Activated naive CD4-positive, alpha-beta T cell treated with anti-CD3 and anti-CD28 coated beads, Interleukin-2, amount 10 ng/mL, durations not matched to agents 7 days and 5 days (primary cell): Measurements from ENCODE around the gene NT5C2.
"Not testable (repeated sequence)": the region's sequence is repeated elsewhere in the genome, so short reads cannot be mapped to it uniquely, and the experiment has no call there.

Experiments
- CTCF ChIA-PET: fragments of 350-600 bp; sonication (Branson Sonifier 250); formaldehyde crosslinking; loops from one replicate; lab custom pipeline; 2021; ENCODE audit warnings: antibody characterized with exemption; lab: Charles Lee
- DNase-seq: peaks from one replicate; pipeline ENCODE4 v3.0.0-alpha.2; 2020
- H3K27ac Mint-ChIP-seq: one replicate; pipeline ENCODE4 v1.8.0; 2021; ENCODE audit warnings: mild to moderate bottlenecking, moderate library complexity, mixed read lengths
- H3K27me3 Mint-ChIP-seq: one replicate; pipeline ENCODE4 v1.8.0; 2021; ENCODE audit warnings: mild to moderate bottlenecking, mixed read lengths
- H3K36me3 Mint-ChIP-seq: one replicate; pipeline ENCODE4 v1.8.0; 2021; ENCODE audit warnings: mixed read lengths
- H3K4me1 Mint-ChIP-seq: one replicate; pipeline ENCODE4 v1.8.0; 2021; ENCODE audit warnings: mixed read lengths
- H3K4me3 Mint-ChIP-seq: one replicate; pipeline ENCODE4 v1.8.0; 2021; ENCODE audit warnings: mild to moderate bottlenecking, moderate library complexity, mixed read lengths
- H3K9me3 Mint-ChIP-seq: one replicate; pipeline ENCODE4 v1.8.0; 2021; ENCODE audit warnings: mixed read lengths

NT5C2 gene

GRCh38 chr10:103193107-103193819, at the start of gene NT5C2:
Gene NT5C2 (minus strand): TSS chr10:103193272. CDS start chr10:103174958, 18,314 bp downstream.
- Mint-ChIP-seq H3K4me1 (peaks cover 46% of the 10 kb centered on the region), H3K4me3 (peak within 1 kb of the TSS; percentile 92), H3K27me3 (peaks cover 18% of the 10 kb centered on the region), H3K27ac (peak within 1 kb of the TSS; percentile 97), H3K9me3 (no peaks in the 10 kb centered on the region), H3K36me3 (peaks cover 7% of the 10 kb centered on the region)
- CTCF ChIA-PET, result interaction anchor here (1.1 to 1.8 kb wide), 2 partner anchors 51 to 123 kb away, joined by 4 to 7 read pairs; no protein-coding TSS in a partner anchor
- DNase-seq, result peak; percentile 85

GRCh38 chr10:103241262-103242011, 48.4 kb upstream of the NT5C2 start:
- Mint-ChIP-seq H3K27ac (no peak overlapping the region), H3K9me3 (no peaks in the 10 kb centered on the region), H3K4me1 (peaks cover 21% of the 10 kb centered on the region), H3K4me3 (no peak overlapping the region), H3K27me3 (peaks cover 7% of the 10 kb centered on the region), H3K36me3 (no peaks in the 10 kb centered on the region)
- CTCF ChIA-PET, result interaction anchor here (0.6 to 2.4 kb wide), 7 partner anchors 14 to 324 kb away, joined by 3 to 13 read pairs (median 3); partner anchors contain the start of genes CNNM2 and INA
- DNase-seq, result peak; percentile 27

GRCh38 chr10:103238506-103239252, 45.6 kb upstream of the NT5C2 start:
- H3K9me3 Mint-ChIP-seq, result no peaks in the 10 kb centered on the region
- H3K4me1 Mint-ChIP-seq, result peaks cover 19% of the 10 kb centered on the region
- H3K27me3 Mint-ChIP-seq, result peaks cover 4% of the 10 kb centered on the region
- DNase-seq, result no peak
- no peak overlapping the region for H3K27ac Mint-ChIP-seq
- no peak overlapping the region for H3K4me3 Mint-ChIP-seq
- CTCF ChIA-PET, result interaction anchor here (0.6 to 1.0 kb wide), 5 partner anchors 39 to 321 kb away, joined by 3 to 4 read pairs (median 3); partner anchors contain the start of gene CNNM2
- H3K36me3 Mint-ChIP-seq, result no peaks in the 10 kb centered on the region

DNA sequence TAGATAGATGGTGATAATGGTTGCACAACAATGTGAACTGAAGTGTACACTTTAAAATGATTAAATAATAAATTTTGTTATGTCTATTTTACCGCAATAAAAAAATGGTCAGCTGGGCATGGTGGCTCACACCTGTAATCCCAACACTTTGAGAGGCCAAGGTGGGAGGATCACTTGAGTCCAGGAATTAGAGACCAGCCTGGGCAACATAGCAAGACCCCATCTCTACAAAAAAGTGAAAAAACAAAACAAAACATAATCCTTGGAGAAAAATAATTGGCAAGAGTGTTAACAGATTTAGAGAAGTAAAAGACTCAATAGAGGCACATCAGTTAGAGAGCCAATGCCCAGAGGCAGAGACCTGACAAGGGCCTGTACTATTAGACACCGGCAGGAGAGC, 42.7 kb upstream of the NT5C2 start:
- peaks cover 4% of the 10 kb centered on the region for H3K27me3 Mint-ChIP-seq

DNA sequence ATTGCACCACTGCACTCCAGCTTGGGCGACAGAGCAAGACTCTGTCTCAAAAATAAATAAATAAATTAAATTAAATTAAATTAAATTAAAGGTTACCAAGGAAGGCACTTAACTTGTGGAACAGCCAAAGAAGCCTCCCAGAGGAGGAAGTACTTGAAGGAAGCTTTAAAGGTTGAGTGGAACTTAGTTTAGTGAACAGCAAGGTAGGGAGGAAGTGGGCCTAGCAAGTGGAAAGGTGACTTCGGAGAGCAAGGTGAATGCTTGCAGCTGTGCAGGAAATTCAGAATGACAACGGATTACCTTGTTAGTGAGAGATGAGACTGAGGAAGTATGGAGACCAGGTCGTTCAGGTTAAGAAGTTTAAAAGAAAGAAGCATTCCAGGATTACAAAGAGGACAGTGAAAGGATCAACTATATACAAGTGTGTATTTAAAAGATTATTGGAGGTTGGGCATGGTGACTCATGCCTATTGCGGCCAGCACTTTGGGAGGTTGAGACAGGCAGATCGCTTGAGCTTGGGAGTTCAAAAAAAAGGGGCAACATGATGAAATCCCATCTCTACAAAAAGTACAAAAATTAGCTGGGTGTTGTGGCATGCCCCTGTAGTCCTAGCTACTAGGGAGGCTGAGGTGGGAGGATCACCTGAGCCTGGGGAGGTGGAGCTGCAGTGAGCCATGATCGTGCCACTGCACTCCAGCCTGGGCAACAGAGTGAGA, 39.9 kb upstream of the NT5C2 start:
- Mint-ChIP-seq H3K4me1 (no peaks in the 10 kb centered on the region), H3K27ac (no peak overlapping the region), H3K36me3 (no peaks in the 10 kb centered on the region), H3K27me3 (peaks cover 4% of the 10 kb centered on the region), H3K9me3 (no peaks in the 10 kb centered on the region), H3K4me3 (no peak overlapping the region)
- CTCF ChIA-PET, result interaction anchor here (1.0 to 2.6 kb wide), 2 partner anchors 11 to 316 kb away, joined by 3 to 14 read pairs; no protein-coding TSS in a partner anchor
- no peak for DNase-seq

More for the DNA sequence above, 42.7 kb upstream of the NT5C2 start:
- Mint-ChIP-seq H3K4me1 (peaks cover 7% of the 10 kb centered on the region), H3K9me3 (no peaks in the 10 kb centered on the region), H3K36me3 (no peaks in the 10 kb centered on the region), H3K27ac (no peak overlapping the region), H3K4me3 (no peak overlapping the region)
- no peak for DNase-seq
- CTCF ChIA-PET, result no interaction called here

DNA sequence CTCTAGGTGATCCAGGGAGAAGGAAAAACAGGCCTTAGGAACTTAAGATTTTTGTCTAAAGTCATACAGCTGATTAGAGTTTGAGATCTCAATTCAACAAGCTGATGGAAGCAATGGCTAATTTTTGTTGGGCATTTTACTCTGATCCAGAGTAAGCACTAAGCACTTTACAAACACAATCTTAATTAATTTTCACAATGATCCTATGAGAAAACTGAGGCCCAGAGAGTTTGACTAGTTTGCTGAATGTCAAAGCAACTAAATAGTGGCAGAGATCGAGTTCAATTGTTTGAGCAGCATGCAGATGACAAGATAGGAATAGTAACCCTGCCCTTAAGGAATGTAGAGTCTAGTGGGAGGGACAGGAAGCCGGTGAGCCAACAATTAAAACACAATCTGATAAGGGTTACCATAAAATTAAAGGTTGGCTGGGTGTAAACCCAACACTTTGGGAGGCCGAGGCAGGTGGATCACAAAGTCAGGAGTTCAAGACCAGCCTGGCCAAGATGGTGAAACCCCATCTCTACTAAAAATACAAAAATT, 39.1 kb upstream of the NT5C2 start:
- no peak overlapping the region for H3K4me3 Mint-ChIP-seq
- peaks cover 4% of the 10 kb centered on the region for H3K27me3 Mint-ChIP-seq
- CTCF ChIA-PET, result interaction anchor here (1.0 to 2.6 kb wide), 3 partner anchors 12 to 315 kb away, joined by 3 to 14 read pairs (median 3); no protein-coding TSS in a partner anchor
- H3K4me1 Mint-ChIP-seq, result no peaks in the 10 kb centered on the region
- no peaks in the 10 kb centered on the region for H3K36me3 Mint-ChIP-seq
- no peak for DNase-seq
- H3K27ac Mint-ChIP-seq, result no peak overlapping the region
- H3K9me3 Mint-ChIP-seq, result no peaks in the 10 kb centered on the region

DNA sequence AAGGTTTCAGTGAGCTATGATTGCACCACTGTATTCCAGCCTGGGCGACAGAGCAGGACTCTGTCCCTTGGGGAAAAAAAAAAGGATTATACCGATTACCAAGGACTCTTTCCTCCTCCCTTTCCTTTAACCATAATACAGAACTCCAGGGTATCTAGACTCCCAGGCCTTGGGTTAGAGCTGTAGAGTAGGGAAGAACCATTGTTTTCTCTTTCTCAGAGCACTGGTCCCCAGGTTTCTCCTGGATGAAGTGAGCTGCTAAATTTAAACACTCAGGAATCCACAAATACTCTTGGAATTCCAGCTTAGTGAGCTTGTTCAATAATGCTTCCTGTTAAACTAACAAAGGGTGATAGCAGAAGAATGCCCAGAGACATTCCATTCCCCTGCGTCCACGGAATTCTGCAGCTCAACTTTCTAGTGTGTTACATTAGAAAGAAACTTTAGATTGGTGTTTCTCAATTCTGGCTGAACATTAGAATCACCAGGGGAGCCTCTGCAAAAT, 38.0 kb upstream of the NT5C2 start:
- H3K27ac Mint-ChIP-seq, result no peak overlapping the region
- H3K9me3 Mint-ChIP-seq, result no peaks in the 10 kb centered on the region
- H3K4me1 Mint-ChIP-seq, result no peaks in the 10 kb centered on the region
- H3K4me3 Mint-ChIP-seq, result no peak overlapping the region
- peaks cover 2% of the 10 kb centered on the region for H3K27me3 Mint-ChIP-seq
- no peak for DNase-seq
- CTCF ChIA-PET, result interaction anchor here (0.6 to 2.6 kb wide), 3 partner anchors 13 to 185 kb away, joined by 3 to 14 read pairs (median 4); no protein-coding TSS in a partner anchor
- no peaks in the 10 kb centered on the region for H3K36me3 Mint-ChIP-seq

DNA sequence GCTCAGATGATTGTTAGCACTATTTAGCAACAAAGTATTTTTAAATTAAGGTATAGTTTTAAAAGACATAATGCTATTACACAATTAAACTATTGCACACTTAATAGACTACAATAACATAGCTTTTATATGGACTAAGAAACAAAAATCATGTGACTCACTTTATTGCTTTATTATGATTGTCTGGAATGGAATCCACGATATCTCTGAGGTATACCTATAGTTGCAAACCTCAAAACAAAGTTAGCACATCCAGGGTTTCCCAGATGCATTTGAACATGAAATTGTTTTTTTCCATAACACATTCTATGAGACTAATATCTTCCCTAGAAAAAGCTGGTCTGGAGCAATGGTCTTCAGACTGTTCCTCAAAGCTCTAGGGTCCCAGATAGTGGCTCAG, 34.3 kb upstream of the NT5C2 start:
- no peaks in the 10 kb centered on the region for H3K4me1 Mint-ChIP-seq
- H3K27me3 Mint-ChIP-seq, result no peaks in the 10 kb centered on the region
- no peak overlapping the region for H3K4me3 Mint-ChIP-seq
- DNase-seq, result no peak
- H3K27ac Mint-ChIP-seq, result no peak overlapping the region
- peaks cover 12% of the 10 kb centered on the region for H3K9me3 Mint-ChIP-seq
- CTCF ChIA-PET, result interaction anchor here (0.5 to 1.1 kb wide), 3 partner anchors 14 to 511 kb away, joined by 3 read pairs; no protein-coding TSS in a partner anchor
- no peaks in the 10 kb centered on the region for H3K36me3 Mint-ChIP-seq

- Mint-ChIP-seq H3K9me3 (peaks cover 14% of the 10 kb centered on the region), H3K36me3 (peaks cover 2% of the 10 kb centered on the region), H3K4me3 (no peak overlapping the region), H3K27ac (no peak overlapping the region), H3K4me1 (no peaks in the 10 kb centered on the region), H3K27me3 (no peaks in the 10 kb centered on the region)
- DNase-seq, result no peak
- CTCF ChIA-PET, result no interaction called here
Observed at GRCh38 chr10:103225939-103226338, 32.9 kb upstream of the NT5C2 start.

- H3K27ac Mint-ChIP-seq, H3K36me3 Mint-ChIP-seq, CTCF ChIA-PET, H3K27me3 Mint-ChIP-seq, DNase-seq, H3K4me1 Mint-ChIP-seq, H3K4me3 Mint-ChIP-seq: not testable (repeated sequence)
- peaks cover 14% of the 10 kb centered on the region for H3K9me3 Mint-ChIP-seq
Observed at GRCh38 chr10:103224721-103225120, 31.6 kb upstream of the NT5C2 start.

- Mint-ChIP-seq H3K9me3 (peaks cover 14% of the 10 kb centered on the region), H3K27ac (no peak overlapping the region), H3K36me3 (peaks cover 2% of the 10 kb centered on the region), H3K4me1 (no peaks in the 10 kb centered on the region), H3K4me3 (no peak overlapping the region), H3K27me3 (peaks cover 4% of the 10 kb centered on the region)
- CTCF ChIA-PET, result no interaction called here
- DNase-seq, result no peak
Observed at GRCh38 chr10:103224133-103224532, 31.1 kb upstream of the NT5C2 start.

GRCh38 chr10:103216362-103216761, 23.3 kb upstream of the NT5C2 start:
- DNase-seq, CTCF ChIA-PET, H3K4me1 Mint-ChIP-seq, H3K27me3 Mint-ChIP-seq, H3K36me3 Mint-ChIP-seq, H3K4me3 Mint-ChIP-seq, H3K9me3 Mint-ChIP-seq, H3K27ac Mint-ChIP-seq: not testable (repeated sequence)

DNA sequence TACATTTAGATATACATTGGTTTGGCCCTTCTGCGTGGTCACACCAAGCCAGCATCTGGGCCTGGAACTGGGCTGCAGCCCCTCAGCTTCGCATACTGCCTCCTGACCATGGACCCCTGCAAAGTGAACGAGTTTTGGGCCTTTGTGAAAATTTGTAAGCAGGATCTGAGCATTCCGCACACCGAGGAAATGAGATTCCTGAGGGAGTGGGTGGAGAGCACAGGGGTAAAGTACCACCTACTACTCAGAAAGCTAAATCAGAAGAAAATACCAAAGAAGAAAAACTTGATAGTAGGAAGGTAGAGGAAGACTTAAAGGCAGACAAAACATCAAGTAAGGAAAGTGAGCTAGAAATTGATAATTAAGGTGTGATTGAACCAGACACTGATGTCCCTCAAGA, 22.5 kb upstream of the NT5C2 start:
- no peaks in the 10 kb centered on the region for H3K4me1 Mint-ChIP-seq
- CTCF ChIA-PET, result interaction anchor here (0.7 kb wide), 1 partner anchor 106 kb away, joined by 3 read pairs; no protein-coding TSS in a partner anchor
- H3K27me3 Mint-ChIP-seq, result peaks cover 2% of the 10 kb centered on the region
- H3K9me3 Mint-ChIP-seq, result peaks cover 4% of the 10 kb centered on the region
- H3K27ac Mint-ChIP-seq, result no peak overlapping the region
- DNase-seq, result no peak
- no peaks in the 10 kb centered on the region for H3K36me3 Mint-ChIP-seq
- no peak overlapping the region for H3K4me3 Mint-ChIP-seq
